ENCODE data around the gene CCT6B.

GRCh38 chr17:34902831-34903547 is 58.3 kb downstream of the CCT6B start:
- no peak for TF ChIP-seq POLR2AphosphoS5 (IDR thresholded peaks at IDR 0.05; ENCODE audit: low read depth, low read length)
- no peak for TF ChIP-seq CTCF (IDR thresholded peaks at IDR 0.05)
- TF ChIP-seq SIN3A (IDR thresholded peaks at IDR 0.05; ENCODE audit: borderline replicate concordance, insufficient read depth, low read depth, low read length): no peak

Data from Panc1 (cell line).